GM12878 (cell line): ENCODE measurements around the gene SCN8A. TPM values are rescaled to one million over a fixed set of nuclear protein-coding genes. Genes with fewer than 3 reads are reported as not detected.

Experiments used
- ATAC-seq: fragments of 200-7000 bp; cut with Tn5 transposase; 3 replicates; pipeline ENCODE4 v1.9.1; 2020; ENCODE audit warnings: mild to moderate bottlenecking, moderate library complexity
- BruUV-seq: library from RNA; stranded (reverse); fragments of 400-500 nt; replicated peaks from 2 replicates; lab custom pipeline; 2021; lab: Mats Ljungman, UMichigan
- CTCF ChIA-PET: fragments of 300-600 bp; sonication (Branson Sonifier 250); formaldehyde crosslinking; extraction: SDS; loops from one replicate; lab custom pipeline; 2021; ENCODE audit warnings: inconsistent platforms; lab: Yijun Ruan, JAX
- POLR2A ChIA-PET: fragments of 350-600 bp; formaldehyde crosslinking; extraction: SDS; loops from one replicate; lab custom pipeline; 2021; ENCODE audit warnings: inconsistent platforms; lab: Charles Lee
- RAD21 ChIA-PET: fragments of 300-600 bp; sonication (Branson Sonifier 250); formaldehyde crosslinking; loops from one replicate; lab custom pipeline; 2023; ENCODE audit warnings: antibody characterized with exemption; ENCODE audit not compliant: unreplicated experiment; lab: Charles Lee
- SMC1A ChIA-PET: fragments of 300-600 bp; sonication (Branson Sonifier 250); formaldehyde crosslinking; loops from one replicate; lab custom pipeline; 2023; ENCODE audit not compliant: unreplicated experiment, uncharacterized antibody; lab: Charles Lee
- DNase-seq: peaks from one replicate; pipeline ENCODE4 v3.0.0-alpha.2; 2011; ENCODE audit warnings: low read depth, low spot score
- FAIRE-seq: peaks from 3 replicates; lab custom pipeline; 2011; peaks lifted over from hg19 to GRCh38; lab: Jason Lieb, UNC
- H2AFZ ChIP-seq: 2 replicates; pipeline ENCODE4 v1.6.0; 2011; ENCODE audit warnings: low read depth, low read length, control low read depth; ENCODE audit not compliant: control insufficient read depth
- H3K27ac ChIP-seq: 2 replicates; pipeline ENCODE4 v1.5.1; 2011; ENCODE audit warnings: control low read depth; ENCODE audit not compliant: control insufficient read depth, insufficient read depth
- H3K27me3 ChIP-seq, 2 experiments: replicated peaks in 1 of 2; 2 replicates each; pipeline versions ENCODE4 v1.6.0 to v1.6.1; 2011; ENCODE audit warnings: low read length in 1 of 2; ENCODE audit not compliant: control insufficient read depth in 2 of 2, insufficient read depth in 2 of 2
- H3K36me3 ChIP-seq, 2 experiments: 2 replicates each; pipeline ENCODE4 v1.5.1; 2011; ENCODE audit warnings: low read length in 1 of 2; ENCODE audit not compliant: control insufficient read depth in 2 of 2, insufficient read depth in 2 of 2
- H3K4me1 ChIP-seq: 2 replicates; pipeline ENCODE4 v1.6.1; 2011; ENCODE audit warnings: mild to moderate bottlenecking, low read length, moderate library complexity, mixed read lengths; ENCODE audit not compliant: control insufficient read depth, insufficient read depth
- H3K4me2 ChIP-seq: 2 replicates; pipeline ENCODE4 v1.6.0; 2011; ENCODE audit warnings: control low read depth; ENCODE audit not compliant: control insufficient read depth, insufficient read depth
- H3K4me3 ChIP-seq: fragments of 200-600 bp; sonication (generic); 2 replicates; pipeline ENCODE4 v1.5.1; 2016
- H3K79me2 ChIP-seq: 2 replicates; pipeline ENCODE4 v1.6.0; 2011; ENCODE audit warnings: low read length; ENCODE audit not compliant: control insufficient read depth, insufficient read depth
- H3K9ac ChIP-seq: 2 replicates; pipeline ENCODE4 v1.8.0; 2011; ENCODE audit warnings: low read length, control low read depth, mixed read lengths; ENCODE audit not compliant: control insufficient read depth, insufficient read depth
- H3K9me3 ChIP-seq: replicated peaks from 3 replicates; pipeline ENCODE4 v1.5.1; 2011; ENCODE audit warnings: mild to moderate bottlenecking, low read length; ENCODE audit not compliant: control insufficient read depth, insufficient read depth
- H4K20me1 ChIP-seq: 2 replicates; pipeline ENCODE4 v1.6.0; 2011; ENCODE audit not compliant: control insufficient read depth, insufficient read depth
- ATF2 ChIP-seq: IDR thresholded peaks from 2 replicates; pipeline ENCODE4 v1.6.1; 2012; ENCODE audit warnings: low read length, inconsistent platforms
- BMI1 ChIP-seq: fragments of 450-650 bp; IDR thresholded peaks from 2 replicates; pipeline ENCODE4 v1.6.1; 2016; ENCODE audit warnings: mild to moderate bottlenecking, moderate library complexity, borderline replicate concordance
- ESRRA ChIP-seq: IDR thresholded peaks from 2 replicates; pipeline ENCODE4 v1.6.1; 2012; ENCODE audit warnings: mild to moderate bottlenecking, low read length, improper control_type of control experiment
- KLF5 ChIP-seq: fragments of 450-650 bp; IDR thresholded peaks from 2 replicates; pipeline ENCODE4 v1.6.1; 2014; ENCODE audit warnings: mild to moderate bottlenecking; ENCODE audit not compliant: partially characterized antibody
- MTA3 ChIP-seq: IDR thresholded peaks from 2 replicates; pipeline ENCODE4 v1.6.1; 2012; ENCODE audit warnings: low read length, inconsistent platforms, borderline replicate concordance
- NKRF ChIP-seq: fragments of 450-650 bp; conservative IDR thresholded peaks from 2 replicates; pipeline ENCODE4 v1.6.1; 2017; ENCODE audit warnings: mild to moderate bottlenecking, moderate library complexity
- PAX5 ChIP-seq: IDR thresholded peaks from 2 replicates; pipeline ENCODE4 v1.6.1; 2011; ENCODE audit warnings: low read depth, low read length, borderline replicate concordance
- PML ChIP-seq: IDR thresholded peaks from 2 replicates; pipeline ENCODE4 v1.6.1; 2012; ENCODE audit warnings: low read length, inconsistent platforms
- RELA ChIP-seq: fragments of 450-650 bp; IDR thresholded peaks from 2 replicates; pipeline ENCODE4 v1.8.0; 2014; ENCODE audit warnings: borderline replicate concordance; ENCODE audit not compliant: partially characterized antibody
- YY1 ChIP-seq: IDR thresholded peaks from 2 replicates; pipeline ENCODE4 v1.6.1; 2011; ENCODE audit warnings: low read depth, mild to moderate bottlenecking, low read length
- ZBED1 ChIP-seq: IDR thresholded peaks from 2 replicates; pipeline ENCODE4 v1.6.1; 2016; ENCODE audit warnings: borderline replicate concordance
- ZZZ3 ChIP-seq: IDR thresholded peaks from 2 replicates; pipeline ENCODE4 v1.6.1; 2011; ENCODE audit warnings: low read depth; ENCODE audit not compliant: control insufficient read depth, insufficient read length
- WGBS: methylation state at CpG from one replicate; pipeline ENCODE4 v1.1.6; 2016; ENCODE audit warnings: low lambda C conversion rate; ENCODE audit not compliant: insufficient replicate concordance, insufficient coverage; ENCODE audit errors: missing lambda C conversion rate; 5-methylcytosine and 5-hydroxymethylcytosine counted together
- in situ Hi-C: fragments of 300-500 bp; cut with MboI; formaldehyde crosslinking; loops from 9 replicates; pipeline ENCODE4 v1.14.3; 2018; ENCODE audit warnings: mixed read lengths
- intact Hi-C: fragments of 100-400 bp; cut with micrococcal nuclease; formaldehyde crosslinking; loops from one replicate; pipeline ENCODE4 v1.14.2; 2022; ENCODE audit not compliant: unreplicated experiment
- polyA plus RNA-seq, 11 experiments: library from polyadenylated mRNA; depleted of rRNA in 4 of 11; unstranded in 6 of 11; stranded (reverse) in 5 of 11; fragments of >200 nt; fragmentation: Nextera tagmentation in 4 of 11; fragmentation: Illumina TruSeq in 1 of 11; extraction: Ambion mirVana in 4 of 11; extraction: Trizol in 1 of 11; gene quantifications; 1 replicate in 1 of 11; 2 replicates in 10 of 11; pipeline versions ENCODE4 v1.2.1 to v1.2.3, GENCODE V29; 2011 to 2016; ENCODE audit warnings: inconsistent platforms in 2 of 11, missing spikeins in 2 of 11, low read depth in 1 of 11
- total RNA-seq, 4 experiments: library from RNA; depleted of rRNA in 3 of 4; stranded (reverse); fragments of >200 nt in 3 of 4; fragmentation: Illumina TruSeq in 1 of 4; extraction: Trizol in 1 of 4; gene quantifications; 2 replicates each; pipeline versions ENCODE4 v1.2.1 to v1.2.3, GENCODE V29; 2013 to 2021
- TF ChIP-seq, protein P1 (sequence below): fragments of 450-650 bp; IDR thresholded peaks from 2 replicates; pipeline ENCODE4 v1.6.1; 2017; ENCODE audit warnings: mild to moderate bottlenecking, low read depth, inconsistent platforms; ENCODE audit not compliant: poor library complexity, severe bottlenecking

Gene SCN8A
- total and polyA plus RNA-seq, 10 of the 15 experiments (the other 5 are each of a cell fraction or from before 2014, with no cell fraction given), result 0.02 to 0.23 (median 0.06) TPM; not detected in 2

- Histone ChIP-seq H3K36me3 (no peaks in the 10 kb centered on the region), H2AFZ (no peak overlapping the region), H3K9me3 (no peaks in the 10 kb centered on the region), H3K79me2 (no peaks in the 10 kb centered on the region), H3K4me2 (no peak overlapping the region), H3K4me1 (no peaks in the 10 kb centered on the region), H4K20me1 (no peaks in the 10 kb centered on the region; the same call in 1 of the 2 replicates), H3K27ac (no peak overlapping the region), H3K9ac (no peak overlapping the region), H3K4me3 (no peak overlapping the region), H3K27me3 (peaks cover 8 to 15% of the 10 kb centered on the region in 2 experiments)
- SMC1A ChIA-PET, result no interaction called here
- DNase-seq (no peak), FAIRE-seq (no peak), ATAC-seq (no peak)
- intact Hi-C loops, result no loop called here
- no TSS peak for BruUV-seq
- no peak for TF ChIP-seq PAX5
- TF ChIP-seq KLF5, result no peak
- TF ChIP-seq ZBED1, result no peak
- no peak for TF ChIP-seq MTA3
- TF ChIP-seq PML, result no peak
- no peak for TF ChIP-seq NKRF
- TF ChIP-seq YY1, result no peak
- TF ChIP-seq RELA, result no peak
- no peak for TF ChIP-seq ATF2
- TF ChIP-seq, protein P1, sequence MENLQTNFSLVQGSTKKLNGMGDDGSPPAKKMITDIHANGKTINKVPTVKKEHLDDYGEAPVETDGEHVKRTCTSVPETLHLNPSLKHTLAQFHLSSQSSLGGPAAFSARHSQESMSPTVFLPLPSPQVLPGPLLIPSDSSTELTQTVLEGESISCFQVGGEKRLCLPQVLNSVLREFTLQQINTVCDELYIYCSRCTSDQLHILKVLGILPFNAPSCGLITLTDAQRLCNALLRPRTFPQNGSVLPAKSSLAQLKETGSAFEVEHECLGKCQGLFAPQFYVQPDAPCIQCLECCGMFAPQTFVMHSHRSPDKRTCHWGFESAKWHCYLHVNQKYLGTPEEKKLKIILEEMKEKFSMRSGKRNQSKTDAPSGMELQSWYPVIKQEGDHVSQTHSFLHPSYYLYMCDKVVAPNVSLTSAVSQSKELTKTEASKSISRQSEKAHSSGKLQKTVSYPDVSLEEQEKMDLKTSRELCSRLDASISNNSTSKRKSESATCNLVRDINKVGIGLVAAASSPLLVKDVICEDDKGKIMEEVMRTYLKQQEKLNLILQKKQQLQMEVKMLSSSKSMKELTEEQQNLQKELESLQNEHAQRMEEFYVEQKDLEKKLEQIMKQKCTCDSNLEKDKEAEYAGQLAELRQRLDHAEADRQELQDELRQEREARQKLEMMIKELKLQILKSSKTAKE, result no peak
- no peak for TF ChIP-seq ESRRA
- no peak for TF ChIP-seq ZZZ3
- TF ChIP-seq BMI1, result no peak
- POLR2A ChIA-PET, result no interaction called here
- in situ Hi-C loops, result no loop called here
- CTCF ChIA-PET, result no interaction called here
- RAD21 ChIA-PET, result no interaction called here
- 12% methylated on average over 30 of the region's 32 CpGs for WGBS
Observed at GRCh38 chr12:51819736-51820525, 228.9 kb downstream of the SCN8A start.
